SK-N-SH treated with all-trans-retinoic acid at 6 μM for 48 hours (cell line): ENCODE measurements around the gene DEPDC5.

ENCODE experiments used
- ARNTL ChIP-seq: fragments of 450-650 bp; formaldehyde crosslinking; IDR thresholded peaks from 2 replicates; pipeline ENCODE4 v1.5.0; 2020; ENCODE audit warnings: low read depth, mild to moderate bottlenecking, moderate library complexity, borderline replicate concordance
- RARB ChIP-seq: fragments of 250-450 bp; sonication (Bioruptor Pico); IDR thresholded peaks from 2 replicates; pipeline ENCODE4 v1.8.0; 2021; ENCODE audit warnings: mild to moderate bottlenecking, moderate library complexity
- ZFP3 ChIP-seq: fragments of 250-450 bp; sonication (Bioruptor Pico); IDR thresholded peaks from 2 replicates; pipeline ENCODE4 v1.5.0; 2020; ENCODE audit warnings: mild to moderate bottlenecking, moderate library complexity
- ZFP30 ChIP-seq: fragments of 450-650 bp; formaldehyde crosslinking; IDR thresholded peaks from 2 replicates; pipeline ENCODE4 v1.5.0; 2022; ENCODE audit warnings: mild to moderate bottlenecking, moderate library complexity
- TF ChIP-seq, protein P1 (sequence below): fragments of 250-450 bp; sonication (Bioruptor Pico); IDR thresholded peaks from 2 replicates; pipeline ENCODE4 v1.8.0; 2020; ENCODE audit warnings: mild to moderate bottlenecking, moderate library complexity, borderline replicate concordance
- TF ChIP-seq, protein P2 (sequence below): fragments of 250-450 bp; sonication (Bioruptor Pico); IDR thresholded peaks from 2 replicates; pipeline ENCODE4 v1.5.1; 2021; ENCODE audit warnings: mild to moderate bottlenecking, moderate library complexity

- no peak for TF ChIP-seq ZFP3 (CRISPR knock-in tag)
- no peak for TF ChIP-seq ARNTL (CRISPR knock-in tag)
- TF ChIP-seq, protein P1, sequence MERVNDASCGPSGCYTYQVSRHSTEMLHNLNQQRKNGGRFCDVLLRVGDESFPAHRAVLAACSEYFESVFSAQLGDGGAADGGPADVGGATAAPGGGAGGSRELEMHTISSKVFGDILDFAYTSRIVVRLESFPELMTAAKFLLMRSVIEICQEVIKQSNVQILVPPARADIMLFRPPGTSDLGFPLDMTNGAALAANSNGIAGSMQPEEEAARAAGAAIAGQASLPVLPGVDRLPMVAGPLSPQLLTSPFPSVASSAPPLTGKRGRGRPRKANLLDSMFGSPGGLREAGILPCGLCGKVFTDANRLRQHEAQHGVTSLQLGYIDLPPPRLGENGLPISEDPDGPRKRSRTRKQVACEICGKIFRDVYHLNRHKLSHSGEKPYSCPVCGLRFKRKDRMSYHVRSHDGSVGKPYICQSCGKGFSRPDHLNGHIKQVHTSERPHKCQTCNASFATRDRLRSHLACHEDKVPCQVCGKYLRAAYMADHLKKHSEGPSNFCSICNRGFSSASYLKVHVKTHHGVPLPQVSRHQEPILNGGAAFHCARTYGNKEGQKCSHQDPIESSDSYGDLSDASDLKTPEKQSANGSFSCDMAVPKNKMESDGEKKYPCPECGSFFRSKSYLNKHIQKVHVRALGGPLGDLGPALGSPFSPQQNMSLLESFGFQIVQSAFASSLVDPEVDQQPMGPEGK (CRISPR knock-in tag) = no peak
- TF ChIP-seq, protein P2, sequence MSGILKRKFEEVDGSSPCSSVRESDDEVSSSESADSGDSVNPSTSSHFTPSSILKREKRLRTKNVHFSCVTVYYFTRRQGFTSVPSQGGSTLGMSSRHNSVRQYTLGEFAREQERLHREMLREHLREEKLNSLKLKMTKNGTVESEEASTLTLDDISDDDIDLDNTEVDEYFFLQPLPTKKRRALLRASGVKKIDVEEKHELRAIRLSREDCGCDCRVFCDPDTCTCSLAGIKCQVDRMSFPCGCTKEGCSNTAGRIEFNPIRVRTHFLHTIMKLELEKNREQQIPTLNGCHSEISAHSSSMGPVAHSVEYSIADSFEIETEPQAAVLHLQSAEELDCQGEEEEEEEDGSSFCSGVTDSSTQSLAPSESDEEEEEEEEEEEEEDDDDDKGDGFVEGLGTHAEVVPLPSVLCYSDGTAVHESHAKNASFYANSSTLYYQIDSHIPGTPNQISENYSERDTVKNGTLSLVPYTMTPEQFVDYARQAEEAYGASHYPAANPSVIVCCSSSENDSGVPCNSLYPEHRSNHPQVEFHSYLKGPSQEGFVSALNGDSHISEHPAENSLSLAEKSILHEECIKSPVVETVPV (CRISPR knock-in tag) = no peak
- no peak for TF ChIP-seq RARB (CRISPR knock-in tag)
- TF ChIP-seq ZFP30 (CRISPR knock-in tag) = no peak
Observed at GRCh38 chr22:31790240-31790639, 36.4 kb downstream of the DEPDC5 start.
